Adrenal gland (tissue), 12 donors: ENCODE data around the gene POU2AF2. TPM values are rescaled to one million over a fixed set of nuclear protein-coding genes. Genes with fewer than 3 reads are reported as not detected.

Experiments
- DNase-seq, 7 donors: peaks; one replicate each; pipeline ENCODE4 v3.0.0-alpha.2; 2019 to 2020
- H3K27ac ChIP-seq, 5 donors: fragments of 200-600 bp; sonication (generic) in 4 of 5; 1 replicate in 3 of 5; 2 replicates in 2 of 5; pipeline versions ENCODE4 v1.5.1 to v1.8.0; 2016 to 2020; ENCODE audit warnings: mild to moderate bottlenecking in 1 of 5
- H3K27me3 ChIP-seq: fragments of 200-600 bp; 2 replicates; pipeline ENCODE4 v1.8.0; 2021
- H3K36me3 ChIP-seq, 2 donors: fragments of 200-600 bp; replicated peaks in 1 of 2; 1 replicate in 1 of 2; 2 replicates in 1 of 2; pipeline versions ENCODE4 v1.5.1 to v1.8.0; 2018 to 2022
- H3K4me1 ChIP-seq, 2 donors: fragments of 200-600 bp; replicated peaks in 1 of 2; 1 replicate in 1 of 2; 2 replicates in 1 of 2; pipeline versions ENCODE4 v1.5.1 to v1.8.0; 2018 to 2021
- H3K4me3 ChIP-seq, 4 donors: fragments of 200-600 bp; sonication (generic) in 3 of 4; one replicate each; pipeline ENCODE4 v1.5.1; 2016 to 2018
- H3K9me3 ChIP-seq, 3 donors: fragments of 200-600 bp; sonication (generic) in 1 of 3; replicated peaks in 1 of 3; 1 replicate in 2 of 3; 2 replicates in 1 of 3; pipeline versions ENCODE4 v1.5.1 to v1.8.0; 2016 to 2021
- CTCF ChIP-seq, 6 experiments: fragments of 450-650 bp in 4 of 6; fragments of 200-600 bp in 2 of 6; sonication (generic) in 1 of 6; IDR thresholded peaks; 1 replicate in 5 of 6; 2 replicates in 1 of 6; pipeline versions ENCODE4 v1.5.1 to v1.8.0; 2016 to 2021; ENCODE audit warnings: antibody characterized with exemption in 6 of 6, mild to moderate bottlenecking in 2 of 6, moderate library complexity in 1 of 6
- POLR2A ChIP-seq, 2 donors: fragments of 450-650 bp; IDR thresholded peaks; one replicate each; pipeline ENCODE4 v1.6.1; 2017; ENCODE audit warnings: antibody characterized with exemption in 2 of 2, mild to moderate bottlenecking in 2 of 2, moderate library complexity in 1 of 2
- WGBS, 4 donors: extraction: QIAGEN DNeasy Blood & Tissue Kit in 2 of 4; methylation state at CpG; one replicate each; pipeline versions ENCODE4 v1.1.5 to v1.1.7; 2013 to 2017; 5-methylcytosine and 5-hydroxymethylcytosine counted together
- intact Hi-C, 2 donors: fragments of 100-400 bp; cut with DNase I; formaldehyde crosslinking; loops; one replicate each; pipeline versions ENCODE4 v1.14.1 to v1.15.0; 2022 to 2023
- polyA plus RNA-seq, 3 donors: library from polyadenylated mRNA; stranded (reverse); fragments of 200-250 nt in 2 of 3; fragments of 350-450 nt in 1 of 3; fragmentation: Illumina TruSeq in 1 of 3; extraction: RNeasy Lipid Tissue Mini Kit (QIAGEN cat#74804) in 1 of 3; gene quantifications; one replicate each; pipeline ENCODE4 v1.2.3, GENCODE V29; 2013 to 2014
- total RNA-seq, 9 donors: library from RNA; depleted of rRNA in 4 of 9; stranded (reverse); fragments of >200 nt in 4 of 9; fragments of 120-200 nt in 1 of 9; fragmentation: NEBNext Ultra II Directional in 1 of 9; extraction: Animal tissue kit (Norgen Biotek cat#: 25700) in 1 of 9; gene quantifications; one replicate each; pipeline versions ENCODE4 v1.1.0 to v1.2.4, GENCODE V29; 2013 to 2023
- donor health status: healthy with polysubstance abuse.
- donor health status: Bipolar disorder and iron deficiency.
- donor health status: DM: yes; HTN: yes; CAD: no.
- donor health status: DM: no; HTN: no; CAD: no.
- donor health status: DM: no; HTN: no; CAD: no.
- donor health status: DM: yes; HTN: yes; CAD: no.

POU2AF2 gene
- total and polyA plus RNA-seq, 12 donors = 0.13 TPM; not detected in 11

- intact Hi-C loops = no loop called here
- 80 to 86% (median 83%) methylated on average over 3 of the region's 3 CpGs for WGBS, 4 donors
- TF ChIP-seq POLR2A (IDR thresholded peaks at IDR 0.05) = no peak
- TF ChIP-seq CTCF (IDR thresholded peaks at IDR 0.05) = no peak
- DNase-seq = no peak
- no peaks in the 10 kb centered on the region for H3K27me3 ChIP-seq
- H3K4me1 ChIP-seq = no peaks in the 10 kb centered on the region
- no peak overlapping the region for H3K27ac ChIP-seq
- H3K36me3 ChIP-seq = no peaks in the 10 kb centered on the region
- no peak overlapping the region for H3K4me3 ChIP-seq
- no peaks in the 10 kb centered on the region for H3K9me3 ChIP-seq
Observed at GRCh38 chr11:111205632-111206385, 39.7 kb upstream of the POU2AF2 start.

DNA sequence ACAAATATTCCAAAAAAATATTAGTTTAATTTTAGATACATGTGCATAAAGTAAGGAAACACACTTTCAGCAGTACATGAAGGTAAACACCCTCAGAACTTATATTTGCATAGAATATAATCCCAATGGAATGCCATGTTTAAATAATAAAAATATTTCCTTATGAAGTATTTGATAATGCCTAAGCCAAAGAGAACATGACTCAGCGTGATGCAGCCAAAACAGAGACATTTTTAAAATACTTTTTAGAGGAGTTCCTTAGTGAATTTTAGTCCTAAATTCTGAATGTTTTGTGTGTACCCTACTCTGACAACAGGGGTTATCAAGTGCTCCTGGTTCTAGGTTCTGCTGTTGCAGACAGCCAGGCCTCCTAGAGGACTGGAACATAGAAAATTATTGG lies 39.1 kb upstream of the POU2AF2 start:
- TF ChIP-seq CTCF (IDR thresholded peaks at IDR 0.05) (no peak), POLR2A (IDR thresholded peaks at IDR 0.05) (no peak)
- H3K9me3 ChIP-seq = no peaks in the 10 kb centered on the region
- no peaks in the 10 kb centered on the region for H3K27me3 ChIP-seq
- no peaks in the 10 kb centered on the region for H3K36me3 ChIP-seq
- H3K27ac ChIP-seq = peak overlapping the region in 1 of 5 donors; percentile 11
- H3K4me1 ChIP-seq = no peaks in the 10 kb centered on the region
- H3K4me3 ChIP-seq = no peak overlapping the region
- 60 to 73% (median 63%) methylated on average over 1 of the region's 1 CpG for WGBS, 4 donors
- intact Hi-C loops = no loop called here
- no peak for DNase-seq

GRCh38 chr11:111207213-111207612 lies 38.3 kb upstream of the POU2AF2 start:
- WGBS, 4 donors = 84 to 92% (median 89%) methylated on average over 2 of the region's 2 CpGs
- no peaks in the 10 kb centered on the region for H3K36me3 ChIP-seq
- intact Hi-C loops = no loop called here
- peak overlapping the region in 1 of 5 donors; percentile 11 for H3K27ac ChIP-seq
- H3K27me3 ChIP-seq = no peaks in the 10 kb centered on the region
- no peaks in the 10 kb centered on the region for H3K4me1 ChIP-seq
- no peak for DNase-seq
- no peaks in the 10 kb centered on the region for H3K9me3 ChIP-seq
- TF ChIP-seq POLR2A (IDR thresholded peaks at IDR 0.05) = no peak
- no peak for TF ChIP-seq CTCF (IDR thresholded peaks at IDR 0.05)
- no peak overlapping the region for H3K4me3 ChIP-seq

- Histone ChIP-seq H3K27me3 (no peaks in the 10 kb centered on the region), H3K4me3 (no peak overlapping the region), H3K9me3 (no peaks in the 10 kb centered on the region), H3K27ac (no peak overlapping the region), H3K36me3 (no peaks in the 10 kb centered on the region), H3K4me1 (no peaks in the 10 kb centered on the region)
- intact Hi-C loops = no loop called here
- no peak for TF ChIP-seq POLR2A (IDR thresholded peaks at IDR 0.05)
- TF ChIP-seq CTCF (IDR thresholded peaks at IDR 0.05) = no peak
- WGBS, 4 donors = 64 to 75% (median 66%) methylated on average over 4 of the region's 4 CpGs
- DNase-seq = no peak
Observed at GRCh38 chr11:111209543-111210355, 35.8 kb upstream of the POU2AF2 start.
